K562 (cell line): ENCODE data around the gene PKD1L1. TPM values are rescaled to one million over a fixed set of nuclear protein-coding genes. Genes with fewer than 3 reads are reported as not detected.

Experiments used
- ATAC-seq: fragments of 200-7000 bp; cut with Tn5 transposase; 3 replicates; pipeline ENCODE4 v1.9.1; 2020; ENCODE audit warnings: moderate library complexity
- BruUV-seq: library from RNA; stranded (reverse); fragments of 400-500 nt; replicated peaks from 2 replicates; lab custom pipeline; 2021; lab: Mats Ljungman, UMichigan
- CTCF ChIA-PET: fragments of 300-600 bp; formaldehyde crosslinking; extraction: SDS; loops from one replicate; lab custom pipeline; 2021; ENCODE audit warnings: low intra/inter-chr PET ratio; lab: Yijun Ruan, JAX
- POLR2A ChIA-PET: fragments of 300-600, 350-650 bp; sonication (Branson Sonifier 250); formaldehyde crosslinking; extraction: SDS; loops from one replicate; lab custom pipeline; 2021; ENCODE audit warnings: antibody characterized with exemption, inconsistent platforms; lab: Yijun Ruan, JAX
- DNase-seq, 4 experiments: peaks; one replicate each; pipeline versions ENCODE4 v3.0.0 to v3.0.0-alpha.2; 2011 to 2018; ENCODE audit warnings: low spot score in 3 of 4, mixed read lengths in 3 of 4; ENCODE audit errors: extremely low read depth in 1 of 4
- FAIRE-seq: peaks from 2 replicates; lab custom pipeline; 2011; peaks lifted over from hg19 to GRCh38; lab: Jason Lieb, UNC
- H2AFZ ChIP-seq: 2 replicates; pipeline ENCODE4 v1.6.0; 2011; ENCODE audit warnings: low read depth, low read length, control low read depth, inconsistent platforms
- H3K27ac ChIP-seq: fragments of 200-600 bp; 3 replicates; pipeline ENCODE4 v1.8.0; 2011; ENCODE audit warnings: low read depth, mild to moderate bottlenecking, control low read depth, inconsistent platforms, low read length, moderate library complexity, mixed read lengths; ENCODE audit errors: extremely low read depth
- H3K27me3 ChIP-seq, 2 experiments: fragments of 300-600 bp in 1 of 2; 2 replicates in 1 of 2; 3 replicates in 1 of 2; pipeline versions ENCODE4 v1.6.0 to v1.8.0; 2011; ENCODE audit warnings: inconsistent platforms in 2 of 2, low read length in 2 of 2, mild to moderate bottlenecking in 1 of 2, mixed read lengths in 1 of 2, moderate library complexity in 1 of 2; ENCODE audit not compliant: control insufficient read depth in 2 of 2, insufficient read depth in 2 of 2
- H3K36me3 ChIP-seq: fragments of 300-600 bp; 3 replicates; pipeline ENCODE4 v1.8.0; 2011; ENCODE audit warnings: mild to moderate bottlenecking, low read length, inconsistent platforms; ENCODE audit not compliant: control insufficient read depth, insufficient read depth
- H3K4me1 ChIP-seq, 2 experiments: fragments of 200-600 bp in 1 of 2; replicated peaks in 1 of 2; 2 replicates in 1 of 2; 3 replicates in 1 of 2; pipeline versions ENCODE4 v1.5.1 to v1.8.0; 2011; ENCODE audit warnings: inconsistent platforms in 2 of 2, low read length in 2 of 2, mild to moderate bottlenecking in 1 of 2, mixed read lengths in 1 of 2, moderate library complexity in 1 of 2; ENCODE audit not compliant: control insufficient read depth in 2 of 2, insufficient read depth in 2 of 2
- H3K4me2 ChIP-seq: 2 replicates; pipeline ENCODE4 v1.6.1; 2011; ENCODE audit warnings: low read length, control low read depth, inconsistent platforms, mixed read lengths; ENCODE audit not compliant: insufficient read depth
- H3K4me3 ChIP-seq: fragments of 200-600 bp; sonication (generic), shearing (Covaris generic); 2 replicates; pipeline ENCODE4 v1.5.1; 2016; ENCODE audit warnings: control low read depth, inconsistent platforms
- H3K79me2 ChIP-seq: fragments of 200-600 bp; 3 replicates; pipeline ENCODE4 v1.8.0; 2011; ENCODE audit warnings: low read length, inconsistent platforms; ENCODE audit not compliant: control insufficient read depth, insufficient read depth
- H3K9ac ChIP-seq, 2 experiments: 2 replicates each; pipeline versions ENCODE4 v1.6.0 to v1.6.1; 2011; ENCODE audit warnings: low read depth in 2 of 2, low read length in 2 of 2, control low read depth in 1 of 2, inconsistent platforms in 1 of 2, mild to moderate bottlenecking in 1 of 2, mixed read lengths in 1 of 2; ENCODE audit not compliant: insufficient read depth in 1 of 2
- H3K9me1 ChIP-seq: one replicate; pipeline ENCODE4 v1.6.0; 2011; ENCODE audit warnings: inconsistent platforms, mild to moderate bottlenecking, low read length, moderate library complexity; ENCODE audit not compliant: control insufficient read depth, insufficient read depth
- H3K9me3 ChIP-seq: replicated peaks from 2 replicates; pipeline ENCODE4 v1.5.1; 2011; ENCODE audit warnings: low read depth, low read length, inconsistent platforms; ENCODE audit not compliant: control insufficient read depth, insufficient read depth
- H4K20me1 ChIP-seq: replicated peaks from 2 replicates; pipeline ENCODE4 v1.6.1; 2011; ENCODE audit warnings: low read length, inconsistent platforms, mixed read lengths; ENCODE audit not compliant: control insufficient read depth, insufficient read depth
- CTCF ChIP-seq, 3 experiments: IDR thresholded peaks in 2 of 3; conservative IDR thresholded peaks in 1 of 3; 2 replicates each; pipeline ENCODE4 v1.5.1; 2011 to 2012; ENCODE audit warnings: low read length in 3 of 3, mild to moderate bottlenecking in 3 of 3, control low read depth in 2 of 3, improper control_type of control experiment in 1 of 3, inconsistent platforms in 1 of 3, low read depth in 1 of 3, mixed read lengths in 1 of 3, moderate library complexity in 1 of 3; ENCODE audit not compliant: insufficient read depth in 2 of 3
- L3MBTL2 ChIP-seq: fragments of 450-650 bp; IDR thresholded peaks from 2 replicates; pipeline ENCODE4 v1.6.1; 2016; ENCODE audit warnings: mild to moderate bottlenecking, moderate library complexity
- NELFE ChIP-seq: IDR thresholded peaks from 2 replicates; pipeline ENCODE4 v1.6.1; 2011; ENCODE audit warnings: mild to moderate bottlenecking; ENCODE audit not compliant: insufficient read depth, insufficient read length
- RBM14 ChIP-seq: fragments of 200-400 bp; formaldehyde crosslinking; IDR thresholded peaks from 2 replicates; pipeline ENCODE4 v1.6.1; 2018; ENCODE audit warnings: low read depth, mild to moderate bottlenecking, low read length, moderate library complexity, borderline replicate concordance; ENCODE audit not compliant: insufficient read depth
- SMARCA5 ChIP-seq: fragments of 450-650 bp; IDR thresholded peaks from 2 replicates; pipeline ENCODE4 v1.6.1; 2016
- WGBS: fragments of 100-300 bp; shearing (Covaris generic); methylation state at CpG from one replicate; pipeline ENCODE4 v1.1.6; 2016; ENCODE audit warnings: low coverage, mixed read lengths; ENCODE audit not compliant: insufficient coverage; ENCODE audit errors: missing lambda C conversion rate; 5-methylcytosine and 5-hydroxymethylcytosine counted together
- in situ Hi-C: fragments of 300-500 bp; cut with MboI; formaldehyde crosslinking; loops from 4 replicates; pipeline ENCODE4 v1.15.0; 2018; ENCODE audit warnings: inconsistent platforms, mixed read lengths
- intact Hi-C: fragments of 100-400 bp; cut with micrococcal nuclease; formaldehyde crosslinking; loops from 2 replicates; pipeline ENCODE4 v1.14.2; 2022
- polyA plus RNA-seq, 8 experiments: library from polyadenylated mRNA; depleted of rRNA in 4 of 8; stranded (reverse) in 5 of 8; unstranded in 3 of 8; fragments of >200 nt; fragmentation: Nextera tagmentation in 2 of 8; fragmentation: Illumina TruSeq in 1 of 8; extraction: Ambion mirVana in 2 of 8; extraction: Trizol in 1 of 8; gene quantifications; 2 replicates each; pipeline versions ENCODE4 v1.2.1 to v1.2.3, GENCODE V29; 2011 to 2014; ENCODE audit warnings: inconsistent platforms in 1 of 8, missing spikeins in 1 of 8
- total RNA-seq, 7 experiments: library from RNA; depleted of rRNA in 6 of 7; stranded (reverse); fragments of >200 nt in 6 of 7; fragmentation: Illumina TruSeq in 2 of 7; extraction: Trizol in 2 of 7; gene quantifications; 2 replicates each; pipeline versions ENCODE4 v1.2.1 to v1.2.3, GENCODE V29; 2011 to 2021; ENCODE audit warnings: low replicate concordance in 1 of 7

Gene PKD1L1
- total and polyA plus RNA-seq, 9 of the 15 experiments (the other 6 are each of a cell fraction or from before 2014, with no cell fraction given) = 0.01 to 0.02 TPM; not detected in 7

- intact Hi-C loops = loop anchor here (5.0 kb wide), 1 partner anchor 541 kb away; no protein-coding TSS in a partner anchor
- Histone ChIP-seq H3K27ac (no peak overlapping the region), H3K4me1 (no peaks in the 10 kb centered on the region), H3K79me2 (no peaks in the 10 kb centered on the region), H3K36me3 (no peaks in the 10 kb centered on the region), H3K9me3 (no peaks in the 10 kb centered on the region), H2AFZ (no peak overlapping the region), H3K27me3 (peaks cover 3 to 45% of the 10 kb centered on the region in 2 experiments; a peak in 3 of 5 replicates), H3K4me2 (no peak overlapping the region), H3K9me1 (no peaks in the 10 kb centered on the region), H3K9ac (no peak overlapping the region), H4K20me1 (0 out of 2 replicates have a peak, but pooled peaks cover 4% of the 10 kb centered on the region), H3K4me3 (no peak overlapping the region)
- CTCF ChIA-PET = no interaction called here
- FAIRE-seq = no peak
- 1% methylated on average over 7 of the region's 7 CpGs for WGBS
- no peak for ATAC-seq
- BruUV-seq = no TSS peak
- TF ChIP-seq NELFE (no peak), SMARCA5 (no peak), L3MBTL2 (no peak)
- in situ Hi-C loops = no loop called here
- DNase-seq = no peak
- POLR2A ChIA-PET = no interaction called here
Observed at GRCh38 chr7:47808321-47808720, 139.9 kb downstream of the PKD1L1 start.

- Histone ChIP-seq H3K9me1 (no peaks in the 10 kb centered on the region), H2AFZ (no peak overlapping the region), H4K20me1 (0 out of 2 replicates have a peak, but pooled peaks cover 4% of the 10 kb centered on the region), H3K27me3 (peaks cover 3 to 39% of the 10 kb centered on the region in 2 experiments; a peak in 3 of 5 replicates)
- no peak for TF ChIP-seq RBM14
- TF ChIP-seq CTCF (IDR thresholded peaks at IDR 0.05 in 2 of 3, conservative IDR thresholded peaks at IDR 0.05 in 1 of 3; ENCODE audit: insufficient read depth in 2 of 3, low read depth in 1 of 3, low read length in 3 of 3) = peak in 2 of 3 experiments; percentile 32 to 42; a peak in 4 of 6 replicates
- TF ChIP-seq, all 486 proteins: peak for 1
- no peak overlapping the region for H3K9ac ChIP-seq
- no peak overlapping the region for H3K27ac ChIP-seq
- no peaks in the 10 kb centered on the region for H3K4me1 ChIP-seq
- H3K36me3 ChIP-seq = no peaks in the 10 kb centered on the region
- DNase-seq (no peak), ATAC-seq (peak; percentile 69), FAIRE-seq (no peak)
- 2% methylated on average over 5 of the region's 5 CpGs for WGBS
- H3K4me2 ChIP-seq = no peak overlapping the region
- CTCF ChIA-PET = no interaction called here
- in situ Hi-C loops (no loop called here), intact Hi-C loops (loop anchor here (5.0 kb wide), 1 partner anchor 540 kb away; no protein-coding TSS in a partner anchor)
- no TSS peak for BruUV-seq
- no peak overlapping the region for H3K4me3 ChIP-seq
- no peaks in the 10 kb centered on the region for H3K79me2 ChIP-seq
- POLR2A ChIA-PET = no interaction called here
- no peaks in the 10 kb centered on the region for H3K9me3 ChIP-seq
Observed at GRCh38 chr7:47807756-47808155, 140.5 kb downstream of the PKD1L1 start.
